HG03354 (cell line): ENCODE data around the gene GIMAP8.
A peak's percentile ranks its signal among the peaks of the same experiment; 100 is the strongest.
"Not testable (repeated sequence)": the region's sequence is repeated elsewhere in the genome, so short reads cannot be mapped to it uniquely, and the experiment has no call there.

Experiments
- ATAC-seq: cut with Tn5 transposase; IDR thresholded peaks from one replicate; pipeline ENCODE4 v1.9.1; 2021; ENCODE audit warnings: mild to moderate bottlenecking; ENCODE audit not compliant: unreplicated experiment, poor library complexity, severe bottlenecking

Gene GIMAP8

DNA sequence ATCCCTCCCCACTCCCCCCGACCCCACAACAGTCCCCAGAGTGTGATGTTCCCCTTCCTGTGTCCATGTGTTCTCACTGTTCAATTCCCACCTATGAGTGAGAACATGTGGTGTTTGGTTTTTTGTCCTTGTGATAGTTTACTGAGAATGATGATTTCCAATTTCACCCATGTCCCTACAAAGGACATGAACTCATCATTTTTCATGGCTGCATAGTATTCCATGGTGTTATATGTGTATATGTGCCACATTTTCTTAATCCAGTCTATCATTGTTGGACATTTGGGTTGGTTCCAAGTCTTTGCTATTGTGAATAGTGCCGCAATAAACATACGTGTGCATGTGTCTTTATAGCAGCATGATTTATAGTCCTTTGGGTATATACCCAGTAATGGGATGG lies 43.0 kb downstream of the GIMAP8 start:
- ATAC-seq, result not testable (repeated sequence)

- no peak for ATAC-seq
These were observed 52.1 kb downstream of the GIMAP8 start for GRCh38 chr7:150502519-150502918.

DNA sequence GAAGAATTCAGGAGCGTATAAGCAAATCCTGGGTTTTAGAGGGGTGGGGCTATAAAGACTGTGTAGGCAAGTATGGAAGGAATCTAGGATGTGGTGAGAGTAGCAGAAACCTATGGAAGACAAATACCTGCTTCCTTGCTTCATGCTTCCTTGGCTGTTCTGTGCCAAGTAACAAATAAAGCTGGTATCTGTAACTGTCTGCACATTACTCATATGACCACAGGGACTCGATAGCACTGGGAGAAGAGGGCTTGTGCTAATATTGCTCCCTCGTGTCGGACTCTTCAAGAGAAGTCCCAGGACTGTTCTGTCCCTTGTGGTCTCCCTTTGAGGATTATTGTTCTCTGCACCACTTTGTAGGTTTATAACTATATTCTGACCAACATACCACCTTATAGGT lies 52.7 kb downstream of the GIMAP8 start:
- no peak for ATAC-seq

DNA sequence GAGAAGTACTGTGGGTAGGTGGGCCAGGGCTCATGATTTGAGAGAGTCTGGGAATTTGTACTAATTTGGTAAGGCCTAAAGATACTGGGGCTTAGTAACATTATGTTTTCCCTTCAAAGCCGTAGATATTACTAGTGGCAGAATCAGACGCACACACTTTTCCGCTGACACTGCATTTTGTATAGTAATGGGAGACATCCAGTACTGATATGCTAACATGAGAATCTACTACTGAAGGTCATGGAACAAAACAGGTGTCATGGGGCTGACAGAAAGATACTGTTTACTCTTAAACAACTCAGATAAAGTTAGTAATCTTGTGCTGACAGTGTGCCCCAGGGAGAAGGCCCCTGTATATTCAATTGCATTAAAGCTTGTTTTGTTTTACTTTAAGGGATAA lies 53.2 kb downstream of the GIMAP8 start:
- no peak for ATAC-seq

- no peak for ATAC-seq
These were observed 57.6 kb downstream of the GIMAP8 start for GRCh38 chr7:150507947-150508602.

GRCh38 chr7:150511048-150511447 lies 60.6 kb downstream of the GIMAP8 start:
- no peak for ATAC-seq

GRCh38 chr7:150513758-150514157 lies 63.3 kb downstream of the GIMAP8 start:
- ATAC-seq, result no peak

GRCh38 chr7:150514748-150515222 lies 64.4 kb downstream of the GIMAP8 start, which contains the start of gene GIMAP7:
GIMAP7 (plus strand) TSS chr7:150514872; CDS start chr7:150519975, 5,103 bp downstream.
- peak; percentile 79 for ATAC-seq

DNA sequence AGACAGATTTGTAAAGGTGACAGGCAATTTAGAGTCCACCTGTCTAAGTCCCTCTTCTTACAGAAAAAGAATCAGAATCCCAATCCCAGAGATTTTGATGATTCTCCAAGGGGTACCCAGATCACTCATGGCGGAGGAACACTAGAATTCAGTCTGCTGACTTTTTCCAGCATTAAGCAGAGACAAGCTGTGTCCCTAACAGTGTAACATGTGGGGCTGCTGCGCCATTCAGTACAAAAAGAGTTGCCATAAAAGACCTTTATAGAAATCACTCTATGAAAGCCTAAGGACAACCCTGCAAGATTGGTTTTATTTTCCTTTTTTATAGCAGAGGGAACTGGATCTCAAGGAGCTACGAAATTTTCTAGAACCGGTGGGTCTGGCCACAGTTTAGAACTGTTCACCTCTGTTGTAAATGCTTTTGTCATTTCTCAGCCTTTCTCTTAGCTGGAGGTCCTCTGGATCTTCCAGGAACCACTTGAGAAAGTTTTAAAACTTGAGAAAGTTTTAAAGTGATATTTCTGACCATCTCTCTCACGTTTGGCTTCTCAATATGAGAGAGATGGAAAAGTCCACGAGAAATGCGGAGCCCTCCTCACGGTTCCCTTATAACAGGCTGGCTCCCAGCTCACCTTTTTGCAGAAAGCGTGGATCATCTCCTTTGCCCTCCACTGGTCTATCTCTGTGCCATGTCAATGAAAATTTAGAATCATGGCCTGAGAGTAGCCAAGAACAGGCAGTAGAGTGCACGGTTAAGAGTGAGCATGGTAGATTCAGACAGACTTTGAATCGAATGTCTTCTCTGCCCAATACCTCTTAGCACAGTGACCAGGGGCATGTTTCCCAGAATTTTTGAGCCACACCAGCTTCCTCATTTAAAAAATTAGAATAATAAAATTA lies 65.1 kb downstream of the GIMAP8 start:
- peak; percentile 15 for ATAC-seq

DNA sequence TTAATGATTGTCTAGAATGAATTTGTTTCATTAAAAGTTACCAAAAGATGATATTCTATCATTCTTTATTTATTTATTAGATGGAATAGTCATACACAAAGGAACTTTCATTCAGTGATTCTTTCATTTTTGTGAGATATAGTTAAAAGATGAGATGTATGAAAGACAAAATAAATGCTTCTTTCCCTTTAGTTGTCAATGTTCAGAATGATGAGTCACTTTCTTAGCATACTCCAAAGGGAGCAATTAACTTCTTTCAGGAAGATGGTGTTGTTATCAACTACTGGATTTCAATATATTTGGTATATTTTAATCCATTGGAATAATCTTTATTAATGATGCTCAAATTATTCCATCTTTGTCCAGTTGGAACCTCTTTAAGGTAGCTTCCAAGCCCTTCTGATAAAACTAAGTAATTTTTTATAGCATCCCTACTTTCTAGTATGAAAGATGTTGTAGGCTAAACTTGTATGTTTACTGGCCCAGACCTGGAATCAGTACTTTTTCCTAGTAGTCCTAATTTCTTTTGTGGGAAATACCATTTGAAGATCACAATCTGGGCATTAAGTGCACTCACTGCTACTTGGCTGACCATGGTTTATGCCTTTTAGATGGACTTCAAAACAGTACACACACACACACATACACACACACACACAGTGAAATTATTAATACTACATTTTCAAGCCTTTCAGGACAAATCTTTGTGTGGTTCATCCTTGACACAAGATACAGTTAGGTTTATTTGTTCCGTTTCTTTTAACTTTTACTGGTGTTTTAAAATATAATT lies 66.7 kb downstream of the GIMAP8 start:
- no peak for ATAC-seq

DNA sequence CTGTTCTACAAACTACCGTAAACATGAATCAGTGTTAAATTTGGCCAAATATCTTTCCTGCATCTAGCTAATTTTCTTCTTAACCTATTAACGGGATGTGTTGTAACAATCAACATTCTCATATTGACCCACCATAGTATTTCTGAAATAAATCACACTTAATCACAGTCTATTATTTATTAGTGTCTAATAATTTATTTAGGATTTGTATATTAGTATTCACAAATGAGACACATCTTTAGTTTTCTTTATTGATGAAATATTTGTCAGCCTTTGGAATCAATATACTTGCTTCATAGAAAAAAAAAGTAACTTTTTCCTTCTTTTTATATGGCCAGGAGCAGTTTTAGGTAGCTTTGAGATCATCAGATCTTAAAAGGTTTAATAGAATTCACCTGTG lies 68.9 kb downstream of the GIMAP8 start:
- ATAC-seq, result no peak

DNA sequence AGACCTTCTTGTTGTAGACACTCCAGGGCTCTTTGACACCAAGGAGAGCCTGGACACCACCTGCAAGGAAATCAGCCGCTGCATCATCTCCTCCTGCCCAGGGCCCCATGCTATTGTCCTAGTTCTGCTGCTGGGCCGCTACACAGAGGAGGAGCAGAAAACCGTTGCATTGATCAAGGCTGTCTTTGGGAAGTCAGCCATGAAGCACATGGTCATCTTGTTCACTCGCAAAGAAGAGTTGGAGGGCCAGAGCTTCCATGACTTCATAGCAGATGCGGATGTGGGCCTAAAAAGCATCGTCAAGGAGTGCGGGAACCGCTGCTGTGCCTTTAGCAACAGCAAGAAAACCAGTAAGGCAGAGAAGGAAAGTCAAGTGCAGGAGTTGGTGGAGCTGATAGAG lies 69.7 kb downstream of the GIMAP8 start:
- no peak for ATAC-seq

- ATAC-seq, result not testable (repeated sequence)
These were observed 72.5 kb downstream of the GIMAP8 start for GRCh38 chr7:150522931-150523330.

- ATAC-seq, result no peak
These were observed 73.6 kb downstream of the GIMAP8 start for GRCh38 chr7:150524018-150524417.
